Heart right ventricle (tissue), 16 donors: Measurements from ENCODE around the gene FIG4. TPM values are rescaled to one million over a fixed set of nuclear protein-coding genes. Genes with fewer than 3 reads are reported as not detected.

ENCODE experiments used
- ATAC-seq, 8 donors: fragments of 200-7000 bp; cut with Tn5 transposase; one replicate each; pipeline ENCODE4 v1.9.1; 2020; ENCODE audit warnings: mild to moderate bottlenecking in 8 of 8, moderate library complexity in 8 of 8, moderate number of reproducible peaks in 1 of 8
- DNase-seq, 2 donors: peaks; one replicate each; pipeline ENCODE4 v3.0.0-alpha.2; 2020
- H3K27ac ChIP-seq, 10 donors: fragments of 200-600 bp; sonication (generic) in 2 of 10; one replicate each; pipeline versions ENCODE4 v1.5.0 to v1.8.0; 2020 to 2022; ENCODE audit warnings: mild to moderate bottlenecking in 3 of 10
- H3K27me3 ChIP-seq, 7 donors: fragments of 200-600 bp; one replicate each; pipeline ENCODE4 v1.8.0; 2021 to 2022; ENCODE audit warnings: mild to moderate bottlenecking in 2 of 7
- H3K36me3 ChIP-seq, 9 donors: fragments of 200-600 bp; sonication (generic) in 1 of 9; one replicate each; pipeline versions ENCODE4 v1.5.0 to v1.8.0; 2020 to 2022; ENCODE audit warnings: mild to moderate bottlenecking in 2 of 9
- H3K4me1 ChIP-seq, 9 donors: fragments of 200-600 bp; sonication (generic) in 1 of 9; one replicate each; pipeline versions ENCODE4 v1.5.0 to v1.8.0; 2020 to 2022; ENCODE audit warnings: mild to moderate bottlenecking in 4 of 9
- H3K4me3 ChIP-seq, 10 donors: fragments of 200-600 bp; sonication (generic) in 2 of 10; one replicate each; pipeline versions ENCODE4 v1.5.0 to v1.8.0; 2020 to 2022; ENCODE audit warnings: mild to moderate bottlenecking in 7 of 10, moderate library complexity in 2 of 10
- H3K9me3 ChIP-seq, 11 donors: fragments of 200-600 bp in 10 of 11; sonication (generic) in 2 of 11; one replicate each; pipeline versions ENCODE4 v1.5.0 to v1.8.0; 2013 to 2022; ENCODE audit warnings: mild to moderate bottlenecking in 2 of 11, control low read depth in 1 of 11, moderate library complexity in 1 of 11
- WGBS, 2 donors: extraction: QIAGEN DNeasy Blood & Tissue Kit; methylation state at CpG; one replicate each; pipeline ENCODE4 v1.1.7; 2013; ENCODE audit warnings: inconsistent platforms in 1 of 2; 5-methylcytosine and 5-hydroxymethylcytosine counted together
- intact Hi-C, 10 donors: fragments of 100-400 bp; cut with DNase I; formaldehyde crosslinking; loops; one replicate each; pipeline versions ENCODE4 v1.11.1 to v1.14.2; 2022
- long read RNA-seq, 3 donors: library from polyadenylated mRNA; unstranded; transcript quantifications; one replicate each; pipeline ENCODE4 v2.0.0, GENCODE V29; 2020 to 2021
- polyA plus RNA-seq, 2 donors: library from polyadenylated mRNA; stranded (reverse); fragments of 200-250 nt; gene quantifications; one replicate each; pipeline ENCODE4 v1.2.3, GENCODE V29; 2013
- total RNA-seq, 10 donors: library from RNA; stranded (reverse); fragmentation: NEBNext Ultra II Directional in 3 of 10; extraction: Animal tissue kit (Norgen Biotek cat#: 25700) in 3 of 10; gene quantifications; one replicate each; pipeline versions ENCODE4 v1.2.1 to v1.2.4, GENCODE V29; 2021 to 2023
- TF ChIP-seq, protein P1 (sequence below), 9 donors: fragments of 200-600 bp; sonication (generic) in 2 of 9; IDR thresholded peaks; one replicate each; pipeline versions ENCODE4 v1.5.0 to v1.8.0; 2021 to 2022; ENCODE audit warnings: antibody characterized with exemption in 9 of 9, mild to moderate bottlenecking in 5 of 9, moderate library complexity in 1 of 9
- donor health status: Arrhythmogenic right ventricular cardiomyopathy.
- donor health status: ischemic (EF 13 %, LVEDD 7.1; RV severe dilation, severe dysfunction).
- donor health status: healthy with polysubstance abuse.
- donor health status: DM: no; HTN: yes; CAD: no.
- donor health status: DM: no; HTN: no; CAD: no.
- donor health status: ischemic (EF 25% LVEDD 6.9; RV normal size, moderate dysfunction).
- donor health status: ischemic (EF 25% LVEDD 5.7; RV mildly dilated, moderate dysfunction).
- donor health status: healthy.
- donor health status: DM: yes; HTN: yes; CAD: no.
- donor health status: Ischemic cardiomyopathy.
- donor health status: ischemic (EF 35%, LVEDD 5.7; RV mildly dilated, moderate dysfunction).
- donor health status: nonischemic (EF 11% LVEDD 7.7; RV severe dilation, severe dysfunction).
- donor health status: DM: yes; HTN: yes; CAD: no.
- donor health status: PGD.
- donor health status: ischemic (EF 29% LVEDD 5.4; RV normal size, mild dysfunction).
- donor health status: nonischemic (EF 23%, LVEDD 6.1; RV moderate dilation, normal function).

The FIG4 gene
- 10 to 100 TPM in 3 of 10 donors, 1 to 10 TPM in 7; 7.6 to 13.1 (median 9.3) TPM for total RNA-seq
- polyA plus RNA-seq: 1 to 10 TPM; 5.1 to 6.7 TPM
- long read RNA-seq, donor 1, transcript FIG4-201 (23 exons, 3,011 nt): major isoform, 16 of 24 reads
- long read RNA-seq, donor 1, partial matches to known transcripts: 1 of 24 reads
- long read RNA-seq, donor 1, other reads (novel, unspliced or antisense): 7 of 24 reads
- long read RNA-seq, donor 2, transcript FIG4-201 (23 exons, 3,011 nt): major isoform, 19 of 20 reads
- long read RNA-seq, donor 2, partial matches to known transcripts: 1 of 20 reads
- long read RNA-seq, donor 2, other reads (novel, unspliced or antisense): 0 of 20 reads
- long read RNA-seq, donor 3, transcript FIG4-201 (23 exons, 3,011 nt): major isoform, 62 of 74 reads
- long read RNA-seq, donor 3, partial matches to known transcripts: 4 of 74 reads
- long read RNA-seq, donor 3, other reads (novel, unspliced or antisense): 8 of 74 reads

DNA sequence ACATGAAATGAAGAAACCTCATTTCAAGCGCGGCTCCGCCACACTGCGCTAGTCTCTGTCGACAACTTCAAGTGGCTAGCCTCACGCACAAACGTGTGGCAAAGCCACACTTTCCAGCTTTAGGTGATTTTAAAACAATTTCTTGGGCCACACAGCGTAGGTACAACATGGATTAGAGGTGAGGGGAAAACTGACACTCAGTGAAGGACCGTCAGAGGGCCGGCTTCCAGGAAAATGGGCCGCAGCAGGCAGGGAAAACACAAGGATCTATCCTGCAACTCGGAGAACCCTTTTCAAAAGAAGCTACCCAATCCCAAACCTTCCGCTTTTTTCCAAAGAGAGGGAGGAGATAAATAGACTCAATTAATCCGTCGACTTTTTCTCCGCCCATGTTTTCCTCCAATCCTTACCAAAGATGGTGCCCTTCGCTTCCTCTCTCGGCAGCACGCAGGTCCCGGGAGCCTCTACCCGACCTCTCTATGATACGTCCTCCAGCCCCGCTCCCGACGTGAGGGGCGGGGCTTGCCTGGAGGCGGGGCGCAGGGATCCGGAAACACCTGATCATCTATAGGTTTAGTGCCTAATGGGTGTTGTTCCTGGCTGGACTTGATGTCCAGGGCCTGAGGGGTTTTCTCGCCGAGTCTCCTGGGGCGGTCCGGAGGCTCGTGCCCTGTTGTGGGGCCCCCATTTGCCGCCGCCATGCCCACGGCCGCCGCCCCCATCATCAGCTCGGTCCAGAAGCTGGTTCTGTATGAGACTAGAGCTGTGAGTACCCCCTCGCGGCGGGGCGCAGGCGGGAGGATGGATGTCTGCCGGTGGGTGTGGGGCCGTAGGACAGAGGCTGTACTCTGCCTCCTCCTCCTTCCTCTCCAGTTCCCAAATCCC, at the start of gene FIG4, which contains the start of gene AK9:
Gene FIG4, plus strand, starts transcription at position 560 of the 885 bp plus-strand sequence. Its CDS starts 140 bp downstream, at position 700.
Gene AK9, minus strand, starts transcription at position 466 of the 885 bp plus-strand sequence. CDS start 15,457 bp downstream, outside the sequence.
- ATAC-seq (peak; percentile 99 to 100 (median 100)), DNase-seq (peak; percentile 90 to 93)
- H3K36me3 ChIP-seq: peaks cover 0 to 5% (median 0%) of the 10 kb centered on the region in 9 donors
- TF ChIP-seq, protein P1, sequence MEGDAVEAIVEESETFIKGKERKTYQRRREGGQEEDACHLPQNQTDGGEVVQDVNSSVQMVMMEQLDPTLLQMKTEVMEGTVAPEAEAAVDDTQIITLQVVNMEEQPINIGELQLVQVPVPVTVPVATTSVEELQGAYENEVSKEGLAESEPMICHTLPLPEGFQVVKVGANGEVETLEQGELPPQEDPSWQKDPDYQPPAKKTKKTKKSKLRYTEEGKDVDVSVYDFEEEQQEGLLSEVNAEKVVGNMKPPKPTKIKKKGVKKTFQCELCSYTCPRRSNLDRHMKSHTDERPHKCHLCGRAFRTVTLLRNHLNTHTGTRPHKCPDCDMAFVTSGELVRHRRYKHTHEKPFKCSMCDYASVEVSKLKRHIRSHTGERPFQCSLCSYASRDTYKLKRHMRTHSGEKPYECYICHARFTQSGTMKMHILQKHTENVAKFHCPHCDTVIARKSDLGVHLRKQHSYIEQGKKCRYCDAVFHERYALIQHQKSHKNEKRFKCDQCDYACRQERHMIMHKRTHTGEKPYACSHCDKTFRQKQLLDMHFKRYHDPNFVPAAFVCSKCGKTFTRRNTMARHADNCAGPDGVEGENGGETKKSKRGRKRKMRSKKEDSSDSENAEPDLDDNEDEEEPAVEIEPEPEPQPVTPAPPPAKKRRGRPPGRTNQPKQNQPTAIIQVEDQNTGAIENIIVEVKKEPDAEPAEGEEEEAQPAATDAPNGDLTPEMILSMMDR (IDR thresholded peaks at IDR 0.05): peak in 6 of 9 donors; percentile 16 to 53 (median 34)
- H3K27me3 ChIP-seq: no peaks in the 10 kb centered on the region
- H3K9me3 ChIP-seq: peaks cover 0 to 5% (median 0%) of the 10 kb centered on the region in 11 donors
- WGBS, 2 donors: 0% methylated on average over 47 of the region's 47 CpGs
- H3K4me3 ChIP-seq: peak within 1 kb of the TSS; percentile 64 to 87 (median 78)
- peaks cover 0 to 28% (median 17%) of the 10 kb centered on the region in 9 donors for H3K4me1 ChIP-seq
- peak within 1 kb of the TSS; percentile 34 to 93 (median 84) for H3K27ac ChIP-seq
- intact Hi-C loops: loop anchor here in 5 of 10 donors (5.0 to 10.0 kb wide), 4 partner anchors 164 to 306 kb away; partner anchors contain the start of genes CD164 (in 2 of the 5), PPIL6 (in 1 of the 5) and SMPD2 (in 1 of the 5)

DNA sequence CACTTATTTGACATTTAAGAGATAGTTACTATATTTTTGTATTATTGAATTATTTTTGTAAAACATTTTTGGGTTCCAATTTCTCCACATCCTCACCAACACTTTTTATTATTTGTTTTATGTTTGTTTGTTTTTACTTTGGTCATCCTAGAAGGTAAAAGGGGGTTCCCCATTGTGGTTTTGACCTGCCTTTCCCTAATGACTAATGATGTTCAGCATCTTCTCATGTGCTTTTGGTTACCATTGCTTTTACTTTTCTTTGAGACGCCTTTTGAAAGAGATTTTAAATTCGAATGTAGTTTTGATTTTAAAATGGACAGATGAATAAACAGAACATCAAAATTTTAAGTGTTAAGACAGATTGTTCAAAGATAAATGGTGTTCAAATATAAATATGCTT, 47.0 kb upstream of the FIG4 start:
- no peak overlapping the region for H3K27ac ChIP-seq
- H3K36me3 ChIP-seq: peaks cover 0 to 62% (median 0%) of the 10 kb centered on the region in 9 donors
- 92 to 93% methylated on average over 2 of the region's 2 CpGs for WGBS, 2 donors
- H3K27me3 ChIP-seq: no peaks in the 10 kb centered on the region
- no peak overlapping the region for H3K4me3 ChIP-seq
- DNase-seq (no peak), ATAC-seq (no peak)
- no peaks in the 10 kb centered on the region for H3K4me1 ChIP-seq
- intact Hi-C loops: no loop called here
- peaks cover 0 to 24% (median 0%) of the 10 kb centered on the region in 11 donors for H3K9me3 ChIP-seq
- TF ChIP-seq, protein P1 (IDR thresholded peaks at IDR 0.05): no peak

DNA sequence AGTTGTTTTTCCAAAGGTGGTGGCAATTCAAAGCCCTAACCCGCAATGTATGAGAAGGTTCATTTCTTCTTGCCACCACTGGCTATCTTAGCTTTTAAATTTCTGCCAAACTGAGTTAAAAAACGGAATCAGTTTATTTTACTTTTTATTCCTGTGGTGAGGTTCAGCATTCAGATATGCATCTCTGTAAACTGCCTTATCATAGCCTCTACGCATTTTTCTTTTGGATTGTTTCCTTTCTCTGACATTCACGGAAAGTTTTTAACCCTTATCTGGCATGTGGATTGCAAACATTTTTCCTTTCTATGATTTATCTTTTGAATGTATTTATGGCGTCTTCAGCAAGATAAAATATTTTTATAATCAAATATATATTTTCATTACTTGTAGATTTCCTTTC, 37.8 kb upstream of the FIG4 start:
- Histone ChIP-seq H3K9me3 (peaks cover 0 to 3% (median 0%) of the 10 kb centered on the region in 11 donors), H3K27me3 (no peaks in the 10 kb centered on the region), H3K4me3 (no peak overlapping the region), H3K36me3 (peaks cover 0 to 24% (median 0%) of the 10 kb centered on the region in 9 donors), H3K27ac (no peak overlapping the region), H3K4me1 (no peaks in the 10 kb centered on the region)
- ATAC-seq (no peak), DNase-seq (no peak)
- intact Hi-C loops: no loop called here
- TF ChIP-seq, protein P1 (IDR thresholded peaks at IDR 0.05): no peak
- WGBS, 2 donors: 67 to 71% methylated on average over 5 of the region's 5 CpGs
